Bone marrow (tissue), 2 donors: Measurements from ENCODE around the gene MRPL57.
"Not testable (repeated sequence)": the region's sequence is repeated elsewhere in the genome, so short reads cannot be mapped to it uniquely, and the experiment has no call there.

Experiments used
- DNase-seq, 2 donors: peaks; one replicate each; lab custom pipeline; 2025; lab: John Stamatoyannopoulos, UW

The MRPL57 gene

DNA sequence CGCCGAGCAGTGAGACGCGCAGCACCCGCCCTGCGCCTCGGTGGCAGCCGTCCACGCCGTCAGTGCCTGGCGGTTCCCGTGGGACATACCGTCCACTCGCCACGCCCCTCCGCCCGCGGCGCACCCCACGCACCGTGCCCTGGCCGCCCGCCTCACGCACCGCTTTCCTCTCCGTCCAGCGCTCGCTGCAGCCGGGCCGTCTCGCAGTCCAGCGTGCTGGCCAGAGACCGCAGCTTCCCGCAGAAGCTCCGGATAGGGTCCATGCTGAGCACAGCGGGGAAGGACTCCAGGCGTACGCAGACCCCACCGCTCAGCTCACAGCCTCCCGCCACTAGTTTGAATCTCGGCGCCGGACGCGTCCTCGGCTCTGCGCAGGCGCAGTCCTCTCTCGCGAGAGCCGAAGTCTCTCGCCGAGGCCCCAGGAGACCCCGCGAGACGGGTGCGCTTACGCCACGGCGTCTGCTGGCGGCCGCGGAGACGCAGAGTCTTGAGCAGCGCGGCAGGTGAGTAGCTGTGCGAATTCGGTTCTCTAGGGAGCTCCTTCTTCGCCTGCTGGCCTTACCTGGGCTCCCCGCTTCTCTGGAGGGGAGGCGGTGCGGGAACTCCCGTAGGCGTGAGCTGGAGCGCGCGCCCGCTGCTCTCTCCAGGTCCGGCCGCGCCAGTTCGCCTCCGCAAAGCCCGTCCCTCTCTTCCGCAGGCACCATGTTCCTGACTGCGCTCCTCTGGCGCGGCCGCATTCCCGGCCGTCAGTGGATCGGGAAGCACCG lies at the start of gene MRPL57, which contains the start of gene SKA3:
Gene MRPL57 (plus strand): TSS at position 444 of the 767 bp plus-strand sequence. CDS start 259 bp downstream, at position 703.
Gene SKA3 (minus strand): TSS at position 338 of the 767 bp plus-strand sequence. CDS start 75 bp downstream, at position 263.
- peak; percentile 83 to 84 for DNase-seq

- no peak for DNase-seq
Measured at GRCh38 chr13:21130116-21130515, 46.3 kb upstream of the MRPL57 start.

DNA sequence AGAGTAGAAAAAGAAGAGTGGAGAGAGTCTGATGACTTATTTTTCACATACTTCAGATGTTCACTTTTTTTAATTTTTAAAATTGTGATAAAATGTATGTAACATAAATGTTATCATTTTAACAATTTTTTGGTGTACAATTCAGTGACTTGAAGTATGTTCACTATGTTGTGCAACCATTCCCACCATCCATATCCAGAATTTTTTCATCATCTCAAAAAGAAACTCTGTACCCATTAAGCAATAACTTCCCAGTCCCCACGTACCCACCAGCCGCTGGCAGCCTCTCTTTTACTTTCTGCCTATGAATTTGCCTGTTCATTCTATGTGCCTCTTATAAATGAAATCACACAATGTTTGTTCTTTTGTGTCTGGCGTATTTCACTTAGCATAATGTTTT lies 43.4 kb upstream of the MRPL57 start:
- no peak for DNase-seq

DNA sequence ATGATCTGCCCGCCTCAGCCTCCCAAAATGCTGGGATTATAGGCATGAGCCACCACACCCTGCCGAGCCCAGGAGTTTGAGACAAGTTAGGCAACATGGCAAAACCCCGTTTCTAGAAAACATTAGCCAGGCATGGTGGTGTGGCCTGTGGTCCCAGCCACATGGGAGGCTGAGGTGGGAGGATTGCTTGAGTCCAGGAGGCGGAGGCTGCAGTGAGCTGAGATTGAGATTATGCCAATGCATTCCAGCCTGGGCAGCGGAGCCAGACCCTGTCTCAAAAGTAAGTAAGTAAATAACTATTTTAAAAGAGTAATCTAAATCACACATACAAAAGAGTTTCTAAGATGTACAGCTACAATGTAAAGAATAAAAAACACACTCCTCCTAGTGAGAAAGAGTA lies 42.0 kb upstream of the MRPL57 start:
- DNase-seq, result no peak

GRCh38 chr13:21135833-21136232 lies 40.6 kb upstream of the MRPL57 start:
- not testable (repeated sequence) for DNase-seq

- no peak for DNase-seq
Measured at GRCh38 chr13:21137696-21138095, 38.8 kb upstream of the MRPL57 start.

DNA sequence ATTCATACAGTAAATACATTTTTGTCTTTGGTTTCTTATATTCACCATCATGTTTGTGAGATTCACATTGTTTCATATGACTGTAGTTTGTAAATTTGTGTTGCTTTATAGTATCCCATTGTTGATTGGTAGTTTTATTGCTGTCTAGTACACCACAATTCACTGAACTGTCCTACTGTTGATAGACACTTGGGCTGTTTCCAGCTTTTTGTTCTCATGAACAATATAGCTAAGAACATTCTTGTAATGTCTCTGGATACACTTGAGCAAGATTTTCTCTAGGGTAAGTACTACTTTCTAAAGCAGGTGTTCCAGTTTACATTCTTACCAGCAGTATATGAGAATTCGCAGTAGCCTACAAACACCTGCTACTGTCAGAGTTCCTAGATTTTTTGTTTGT lies 37.9 kb upstream of the MRPL57 start:
- no peak for DNase-seq

DNA sequence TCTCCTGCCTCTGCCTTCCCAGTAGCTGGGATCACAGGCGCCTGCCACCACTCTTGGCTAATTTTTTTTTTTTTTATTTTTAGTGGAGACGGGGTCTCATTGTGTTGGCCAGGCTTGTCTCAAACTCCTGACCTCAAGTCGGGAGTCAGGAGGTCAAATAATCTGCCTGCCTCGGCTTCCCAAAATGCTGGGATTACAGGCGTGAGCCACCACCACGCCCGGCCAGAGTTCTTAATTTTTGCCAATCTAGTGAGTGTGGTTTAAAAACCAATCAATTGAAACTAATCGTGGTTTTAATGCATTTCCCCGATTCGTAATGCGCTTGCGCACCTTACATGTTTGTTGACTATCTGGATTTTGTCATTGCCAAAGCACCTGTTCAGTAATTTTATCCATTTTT lies 37.1 kb upstream of the MRPL57 start:
- no peak for DNase-seq

GRCh38 chr13:21142766-21143165 lies 33.7 kb upstream of the MRPL57 start:
- no peak for DNase-seq

DNA sequence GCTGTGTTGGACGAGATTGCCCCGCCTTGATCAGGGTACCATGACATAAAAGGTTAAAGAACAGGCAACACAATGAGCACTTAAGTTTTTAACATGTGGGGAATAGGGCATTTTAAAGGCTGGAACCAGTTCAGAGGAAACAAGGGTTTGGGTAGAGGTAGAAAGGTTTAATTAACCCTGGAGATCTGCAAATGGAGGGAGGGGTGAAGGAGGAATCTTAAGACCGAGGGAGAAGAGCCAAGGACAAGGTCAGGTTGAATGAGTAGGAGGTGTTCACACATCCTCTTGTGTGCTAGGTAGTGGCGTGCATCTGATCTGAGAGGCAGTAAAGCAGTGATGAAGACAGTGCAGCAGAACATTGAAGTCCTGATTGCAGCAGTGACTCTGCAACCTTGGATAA lies 28.6 kb upstream of the MRPL57 start:
- DNase-seq, result no peak

DNA sequence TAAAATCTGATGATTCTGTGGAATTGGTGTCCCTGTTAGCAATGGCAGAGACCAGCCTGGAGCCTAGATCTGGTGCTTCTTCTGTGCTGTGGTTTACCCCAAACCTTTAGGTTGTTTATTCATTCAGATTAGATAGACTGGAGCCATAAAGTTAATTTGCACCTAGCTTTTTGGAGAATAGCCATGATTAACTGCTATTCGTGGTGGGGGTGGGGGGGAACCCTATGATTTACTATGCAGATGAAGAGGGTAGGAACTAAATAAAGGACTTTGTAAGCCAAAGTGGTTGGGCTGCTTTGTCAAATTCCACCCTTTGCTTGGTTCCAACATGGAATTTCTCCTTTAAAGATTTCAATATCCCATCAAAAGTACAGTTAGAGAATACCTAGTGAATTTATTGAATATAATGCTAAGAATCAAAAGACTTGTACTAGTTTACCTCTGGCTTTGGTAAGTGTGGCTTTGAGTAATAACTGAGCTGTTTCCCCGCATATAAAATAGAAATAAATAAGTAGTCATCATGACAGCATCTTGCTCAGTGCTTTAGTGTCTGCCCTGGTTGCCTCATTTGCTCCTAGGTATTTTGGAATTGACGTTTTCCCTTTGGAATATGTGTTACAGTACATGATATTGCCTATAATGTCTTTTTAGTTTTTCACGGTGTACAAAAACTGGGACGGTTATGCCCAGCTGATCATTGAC lies 27.8 kb upstream of the MRPL57 start:
- no peak for DNase-seq

- no peak for DNase-seq
Measured at GRCh38 chr13:21149568-21149967, 26.9 kb upstream of the MRPL57 start.

DNA sequence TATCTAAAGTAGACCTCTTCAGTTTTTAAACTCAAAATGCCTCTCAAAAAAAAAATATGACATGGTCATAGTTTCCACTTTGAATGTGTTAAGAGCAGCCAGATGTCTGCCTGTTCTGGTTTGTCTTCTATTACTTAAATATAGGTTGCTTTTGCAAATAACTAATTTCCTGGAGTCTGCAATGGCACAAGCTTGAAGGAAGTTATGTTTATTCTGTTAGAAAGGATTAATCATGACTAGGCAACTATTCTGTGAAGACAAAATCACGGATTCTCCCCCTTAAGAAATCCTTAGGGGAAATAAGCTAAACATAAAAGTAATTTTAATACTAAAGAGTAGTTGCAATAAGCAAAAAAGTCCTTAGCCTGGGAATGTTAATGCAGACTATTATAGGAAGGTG lies 26.4 kb upstream of the MRPL57 start:
- peak in 1 of 2 donors; percentile 7 for DNase-seq

DNA sequence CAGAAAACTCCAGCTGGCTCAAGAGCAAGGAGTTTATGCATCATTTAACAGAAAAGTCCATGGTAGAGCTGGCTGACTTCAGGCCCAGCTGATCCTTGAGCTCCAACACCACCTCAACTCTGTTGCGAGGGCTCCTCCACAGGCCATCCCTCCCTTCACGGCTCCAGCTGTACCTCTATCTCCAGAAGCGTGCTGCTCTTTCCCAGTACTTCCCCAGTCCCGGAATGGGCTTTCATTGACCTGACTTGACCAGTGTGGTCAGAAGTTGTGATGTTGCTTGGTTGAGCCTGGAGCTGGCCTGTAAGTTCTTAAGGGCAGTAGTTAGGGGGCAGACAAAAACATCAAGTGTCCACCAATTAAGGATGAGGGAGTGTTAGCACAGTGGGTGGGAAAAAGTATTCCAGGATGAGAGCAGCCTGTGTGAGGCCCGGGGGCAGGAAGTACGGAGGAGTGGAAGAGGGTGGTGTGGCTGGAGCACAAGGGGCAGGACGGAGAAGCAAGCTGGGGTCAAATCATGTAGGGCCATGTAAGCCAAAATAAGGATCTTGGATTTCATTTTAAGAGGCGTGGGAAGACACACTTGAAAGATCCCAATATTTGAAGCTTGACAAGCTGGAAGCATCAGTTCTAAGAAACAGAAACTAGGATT lies 24.1 kb upstream of the MRPL57 start:
- no peak for DNase-seq

DNA sequence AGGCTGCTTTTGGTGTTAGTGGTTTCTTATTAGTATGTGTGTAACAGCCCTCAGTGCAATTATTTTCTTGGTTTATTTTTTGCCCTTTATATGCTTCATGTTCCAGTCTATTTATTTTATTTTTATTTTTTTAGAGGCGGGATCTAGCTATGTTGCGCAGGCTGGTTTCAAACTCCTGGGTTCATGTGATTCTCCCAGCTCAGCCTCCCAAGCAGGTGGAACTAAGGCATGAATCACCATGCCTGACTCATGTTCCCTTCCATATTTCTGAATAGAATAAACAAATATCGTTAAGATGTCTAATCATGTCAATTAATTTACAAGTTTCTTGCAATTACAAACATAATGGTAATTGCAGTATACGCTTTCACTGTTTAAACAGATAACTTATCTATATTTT lies 11.8 kb upstream of the MRPL57 start:
- DNase-seq, result no peak

GRCh38 chr13:21165606-21166005 lies 10.9 kb upstream of the MRPL57 start:
- not testable (repeated sequence) for DNase-seq

GRCh38 chr13:21171420-21171819 lies 5.0 kb upstream of the MRPL57 start:
- DNase-seq, result no peak

DNA sequence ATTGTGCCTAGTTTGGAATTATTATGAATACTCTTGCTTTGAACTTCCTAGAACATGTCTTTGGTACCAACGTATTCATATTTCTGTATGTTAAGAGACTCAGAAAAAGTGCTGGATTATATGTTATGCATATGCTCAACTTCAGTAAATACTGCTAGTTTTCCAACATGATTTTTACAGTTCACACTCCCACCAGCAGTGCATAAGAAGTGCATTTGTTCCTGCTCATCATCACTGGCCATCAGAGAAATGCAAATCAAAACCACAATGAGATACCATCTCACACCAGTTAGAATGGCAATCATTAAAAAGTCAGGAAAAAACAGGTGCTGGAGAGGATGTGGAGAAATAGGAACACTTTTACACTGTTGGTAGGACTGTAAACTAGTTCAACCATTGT lies 2.7 kb upstream of the MRPL57 start:
- DNase-seq, result not testable (repeated sequence)

- no peak for DNase-seq
Measured at GRCh38 chr13:21175656-21176214, 723 bp upstream of the MRPL57 start.

DNA sequence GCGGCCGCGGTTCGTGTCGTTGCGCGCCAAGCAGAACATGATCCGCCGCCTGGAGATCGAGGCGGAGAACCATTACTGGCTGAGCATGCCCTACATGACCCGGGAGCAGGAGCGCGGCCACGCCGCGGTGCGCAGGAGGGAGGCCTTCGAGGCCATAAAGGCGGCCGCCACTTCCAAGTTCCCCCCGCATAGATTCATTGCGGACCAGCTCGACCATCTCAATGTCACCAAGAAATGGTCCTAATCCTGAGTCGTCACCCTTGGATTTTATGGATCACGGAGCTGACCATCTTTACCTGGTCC lies 475 bp downstream of the MRPL57 start:
- no peak for DNase-seq

DNA sequence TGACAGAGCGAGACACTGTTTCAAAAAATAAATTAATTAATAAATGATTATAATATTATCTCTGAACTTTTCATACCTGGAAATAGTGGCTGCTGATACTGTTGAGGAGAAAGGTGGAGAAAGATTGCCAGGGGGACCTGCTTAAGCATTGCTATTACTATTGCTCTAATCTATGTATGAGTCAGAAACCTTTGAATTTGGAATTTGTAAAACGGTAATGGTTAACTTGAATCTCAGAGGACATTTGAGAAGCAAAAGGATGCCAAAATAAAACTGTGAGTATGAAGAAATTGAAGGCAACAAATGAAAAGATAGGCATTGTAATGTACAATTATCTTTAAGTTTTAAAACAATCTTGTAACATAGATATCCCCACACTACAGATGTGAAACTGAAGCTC lies 5.2 kb downstream of the MRPL57 start:
- no peak for DNase-seq

- not testable (repeated sequence) for DNase-seq
Measured at GRCh38 chr13:21186410-21186809, 10.0 kb downstream of the MRPL57 start.

GRCh38 chr13:21194756-21195155 lies 18.3 kb downstream of the MRPL57 start:
- DNase-seq, result not testable (repeated sequence)
